ENCODE data around the gene TCP11L2. TPM values are rescaled to one million over a fixed set of nuclear protein-coding genes. Genes with fewer than 3 reads are reported as not detected.
A peak's percentile ranks its signal among the peaks of the same experiment; 100 is the strongest.

TCP11L2 gene
- total RNA-seq, 1 donor from 2014 or later = 1.4 TPM

GRCh38 chr12:106333010-106333409 lies 30.5 kb downstream of the TCP11L2 start:
- no peak for TF ChIP-seq CTCF (conservative IDR thresholded peaks at IDR 0.05)
- H3K4me1 Mint-ChIP-seq = no peaks in the 10 kb centered on the region
- H3K4me3 Mint-ChIP-seq = no peak overlapping the region
- H3K27ac Mint-ChIP-seq (ENCODE audit: unreplicated experiment) = no peak overlapping the region
- H3K27me3 Mint-ChIP-seq (ENCODE audit: low read depth) = no peaks in the 10 kb centered on the region
- DNase-seq (ENCODE audit: low read depth, low spot score) = no peak
- H3K36me3 Mint-ChIP-seq (ENCODE audit: low read depth) = no peaks in the 10 kb centered on the region
- peaks cover 3% of the 10 kb centered on the region for H3K9me3 Mint-ChIP-seq

GRCh38 chr12:106333756-106334155 lies 31.2 kb downstream of the TCP11L2 start:
- Mint-ChIP-seq H3K36me3 (ENCODE audit: low read depth) (no peaks in the 10 kb centered on the region), H3K27ac (ENCODE audit: unreplicated experiment) (no peak overlapping the region), H3K9me3 (peaks cover 3% of the 10 kb centered on the region), H3K4me1 (no peaks in the 10 kb centered on the region), H3K4me3 (no peak overlapping the region), H3K27me3 (ENCODE audit: low read depth) (no peaks in the 10 kb centered on the region)
- no peak for TF ChIP-seq CTCF (conservative IDR thresholded peaks at IDR 0.05)
- DNase-seq (ENCODE audit: low read depth, low spot score) = no peak

- DNase-seq (ENCODE audit: low read depth, low spot score) = no peak
- Mint-ChIP-seq H3K36me3 (ENCODE audit: low read depth) (no peaks in the 10 kb centered on the region), H3K4me1 (peaks cover 8% of the 10 kb centered on the region), H3K4me3 (no peak overlapping the region), H3K27me3 (ENCODE audit: low read depth) (no peaks in the 10 kb centered on the region), H3K9me3 (no peaks in the 10 kb centered on the region), H3K27ac (ENCODE audit: unreplicated experiment) (no peak overlapping the region)
- TF ChIP-seq CTCF (conservative IDR thresholded peaks at IDR 0.05) = no peak
Measured at GRCh38 chr12:106341086-106341877, 38.7 kb downstream of the TCP11L2 start.

- Mint-ChIP-seq H3K9me3 (no peaks in the 10 kb centered on the region), H3K4me1 (peaks cover 8% of the 10 kb centered on the region), H3K27ac (ENCODE audit: unreplicated experiment) (peak overlapping the region; percentile 29), H3K4me3 (no peak overlapping the region), H3K27me3 (ENCODE audit: low read depth) (no peaks in the 10 kb centered on the region), H3K36me3 (ENCODE audit: low read depth) (no peaks in the 10 kb centered on the region)
- TF ChIP-seq CTCF (conservative IDR thresholded peaks at IDR 0.05) = no peak
- no peak for DNase-seq (ENCODE audit: low read depth, low spot score)
Measured at GRCh38 chr12:106342397-106343213, 40.1 kb downstream of the TCP11L2 start.

- no peak for TF ChIP-seq CTCF (conservative IDR thresholded peaks at IDR 0.05)
- no peak overlapping the region for H3K27ac Mint-ChIP-seq (ENCODE audit: unreplicated experiment)
- no peak overlapping the region for H3K4me3 Mint-ChIP-seq
- no peaks in the 10 kb centered on the region for H3K9me3 Mint-ChIP-seq
- no peak for DNase-seq (ENCODE audit: low read depth, low spot score)
- peaks cover 8% of the 10 kb centered on the region for H3K4me1 Mint-ChIP-seq
- no peaks in the 10 kb centered on the region for H3K36me3 Mint-ChIP-seq (ENCODE audit: low read depth)
- H3K27me3 Mint-ChIP-seq (ENCODE audit: low read depth) = no peaks in the 10 kb centered on the region
Measured at GRCh38 chr12:106343214-106343528, 40.6 kb downstream of the TCP11L2 start.
